ENCODE results near the gene APOC3.
"Not testable (repeated sequence)": the region's sequence is repeated elsewhere in the genome, so short reads cannot be mapped to it uniquely, and the experiment has no call there.

APOC3 gene

GRCh38 chr11:116831790-116832349 lies 2.2 kb downstream of the APOC3 start:
- no peak overlapping the region for H3K4me3 ChIP-seq (ENCODE audit: low read length)
- TF ChIP-seq, protein P1, sequence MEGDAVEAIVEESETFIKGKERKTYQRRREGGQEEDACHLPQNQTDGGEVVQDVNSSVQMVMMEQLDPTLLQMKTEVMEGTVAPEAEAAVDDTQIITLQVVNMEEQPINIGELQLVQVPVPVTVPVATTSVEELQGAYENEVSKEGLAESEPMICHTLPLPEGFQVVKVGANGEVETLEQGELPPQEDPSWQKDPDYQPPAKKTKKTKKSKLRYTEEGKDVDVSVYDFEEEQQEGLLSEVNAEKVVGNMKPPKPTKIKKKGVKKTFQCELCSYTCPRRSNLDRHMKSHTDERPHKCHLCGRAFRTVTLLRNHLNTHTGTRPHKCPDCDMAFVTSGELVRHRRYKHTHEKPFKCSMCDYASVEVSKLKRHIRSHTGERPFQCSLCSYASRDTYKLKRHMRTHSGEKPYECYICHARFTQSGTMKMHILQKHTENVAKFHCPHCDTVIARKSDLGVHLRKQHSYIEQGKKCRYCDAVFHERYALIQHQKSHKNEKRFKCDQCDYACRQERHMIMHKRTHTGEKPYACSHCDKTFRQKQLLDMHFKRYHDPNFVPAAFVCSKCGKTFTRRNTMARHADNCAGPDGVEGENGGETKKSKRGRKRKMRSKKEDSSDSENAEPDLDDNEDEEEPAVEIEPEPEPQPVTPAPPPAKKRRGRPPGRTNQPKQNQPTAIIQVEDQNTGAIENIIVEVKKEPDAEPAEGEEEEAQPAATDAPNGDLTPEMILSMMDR (IDR thresholded peaks at IDR 0.05; ENCODE audit: insufficient read depth, low read depth, low read length, missing control alignments): no peak
- no peak for DNase-seq (ENCODE audit: low read depth)

DNA sequence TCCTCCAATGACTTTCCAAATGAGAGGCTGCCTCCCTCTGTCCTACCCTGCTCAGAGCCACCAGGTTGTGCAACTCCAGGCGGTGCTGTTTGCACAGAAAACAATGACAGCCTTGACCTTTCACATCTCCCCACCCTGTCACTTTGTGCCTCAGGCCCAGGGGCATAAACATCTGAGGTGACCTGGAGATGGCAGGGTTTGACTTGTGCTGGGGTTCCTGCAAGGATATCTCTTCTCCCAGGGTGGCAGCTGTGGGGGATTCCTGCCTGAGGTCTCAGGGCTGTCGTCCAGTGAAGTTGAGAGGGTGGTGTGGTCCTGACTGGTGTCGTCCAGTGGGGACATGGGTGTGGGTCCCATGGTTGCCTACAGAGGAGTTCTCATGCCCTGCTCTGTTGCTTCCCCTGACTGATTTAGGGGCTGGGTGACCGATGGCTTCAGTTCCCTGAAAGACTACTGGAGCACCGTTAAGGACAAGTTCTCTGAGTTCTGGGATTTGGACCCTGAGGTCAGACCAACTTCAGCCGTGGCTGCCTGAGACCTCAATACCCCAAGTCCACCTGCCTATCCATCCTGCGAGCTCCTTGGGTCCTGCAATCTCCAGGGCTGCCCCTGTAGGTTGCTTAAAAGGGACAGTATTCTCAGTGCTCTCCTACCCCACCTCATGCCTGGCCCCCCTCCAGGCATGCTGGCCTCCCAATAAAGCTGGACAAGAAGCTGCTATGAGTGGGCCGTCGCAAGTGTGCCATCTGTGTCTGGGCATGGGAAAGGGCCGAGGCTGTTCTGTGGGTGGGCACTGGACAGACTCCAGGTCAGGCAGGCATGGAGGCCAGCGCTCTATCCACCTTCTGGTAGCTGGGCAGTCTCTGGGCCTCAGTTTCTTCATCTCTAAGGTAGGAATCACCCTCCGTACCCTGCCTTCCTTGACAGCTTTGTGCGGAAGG lies 2.9 kb downstream of the APOC3 start:
- DNase-seq (ENCODE audit: low read depth): no peak
- H3K4me3 ChIP-seq (ENCODE audit: low read length): no peak overlapping the region
- TF ChIP-seq, protein P1 (IDR thresholded peaks at IDR 0.05; ENCODE audit: insufficient read depth, low read depth, low read length, missing control alignments): no peak

DNA sequence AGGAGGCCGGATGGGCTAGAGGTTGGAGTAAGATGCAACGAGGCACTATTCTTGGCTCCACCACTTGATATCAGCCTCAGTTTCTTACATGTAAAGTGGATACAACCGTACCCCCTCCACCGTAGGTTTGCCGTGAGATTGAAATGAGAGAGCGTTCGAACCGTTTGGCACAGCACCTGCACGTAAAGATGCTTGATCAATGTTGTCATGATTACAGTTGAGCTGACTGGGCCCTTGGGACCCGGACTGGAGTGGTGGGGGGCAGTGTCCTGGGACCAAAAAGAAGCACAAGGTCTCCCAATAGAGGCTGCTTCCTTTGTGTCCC lies 3.7 kb downstream of the APOC3 start:
- no peak overlapping the region for H3K4me3 ChIP-seq (ENCODE audit: low read length)
- no peak for DNase-seq (ENCODE audit: low read depth)
- TF ChIP-seq, protein P1 (IDR thresholded peaks at IDR 0.05; ENCODE audit: insufficient read depth, low read depth, low read length, missing control alignments): no peak

DNA sequence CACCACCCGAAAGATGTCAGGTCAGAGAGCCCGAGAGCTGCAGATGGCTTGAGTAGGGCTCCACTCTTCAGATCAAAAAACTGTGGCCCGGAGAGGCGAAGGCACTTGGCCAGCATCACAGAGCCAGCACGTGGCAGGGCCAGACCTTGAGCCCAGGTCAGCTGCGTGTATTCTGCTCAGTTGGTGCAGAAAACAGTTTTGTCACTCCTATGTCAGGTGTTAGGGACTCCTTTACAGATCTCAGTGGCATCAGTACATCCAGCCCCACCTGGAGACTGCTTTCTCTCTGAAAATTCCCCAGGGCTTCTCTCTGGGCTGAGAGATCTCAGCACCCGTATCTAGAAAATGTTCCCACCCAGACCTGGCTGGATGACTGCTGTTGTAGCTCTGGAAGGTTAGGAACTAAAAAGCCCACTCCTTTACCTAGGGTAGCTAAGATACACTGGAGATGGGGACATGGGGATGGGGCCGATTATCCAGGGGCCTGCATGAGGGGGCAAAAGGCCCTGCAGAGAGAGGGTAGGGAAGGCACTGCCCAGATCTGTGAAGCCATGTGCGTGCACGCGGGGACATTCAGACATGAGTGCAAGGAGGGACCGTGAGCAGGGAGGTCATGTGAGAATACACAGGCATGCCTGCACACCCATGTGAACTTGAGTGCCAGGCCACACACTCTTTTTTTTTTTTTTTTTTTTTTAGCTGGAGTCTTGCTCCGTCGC lies 4.3 kb downstream of the APOC3 start:
- TF ChIP-seq, protein P1 (IDR thresholded peaks at IDR 0.05; ENCODE audit: insufficient read depth, low read depth, low read length, missing control alignments): no peak
- DNase-seq (ENCODE audit: low read depth): no peak
- H3K4me3 ChIP-seq (ENCODE audit: low read length): no peak overlapping the region

DNA sequence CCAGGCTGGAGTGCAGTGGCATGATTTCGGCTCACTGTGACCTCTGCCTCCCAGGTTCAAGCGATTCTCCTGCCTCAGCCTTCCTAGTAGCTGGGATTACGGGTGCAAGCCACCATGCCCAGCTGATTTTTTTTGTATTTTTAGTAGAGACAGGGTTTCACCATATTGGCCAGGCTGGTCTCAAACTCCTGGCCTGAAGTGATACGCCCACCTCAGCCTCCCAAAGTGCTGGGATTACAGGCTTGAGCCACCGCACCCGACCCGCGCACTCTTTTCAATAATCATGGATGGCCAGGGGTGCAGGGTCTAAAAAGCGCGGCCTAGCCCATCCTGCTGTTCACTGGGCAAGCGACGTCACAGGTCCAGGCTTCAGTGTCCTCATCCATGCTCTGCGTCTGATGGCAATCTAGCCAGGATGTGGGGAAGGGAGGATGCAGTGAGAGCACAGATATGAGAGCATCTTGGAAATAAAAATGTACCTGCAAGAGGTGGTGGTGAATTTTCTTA lies 4.9 kb downstream of the APOC3 start:
- DNase-seq (ENCODE audit: low read depth); H3K4me3 ChIP-seq (ENCODE audit: low read length): not testable (repeated sequence)

- H3K4me3 ChIP-seq (ENCODE audit: low read length): no peak overlapping the region
- TF ChIP-seq, protein P1 (IDR thresholded peaks at IDR 0.05; ENCODE audit: insufficient read depth, low read depth, low read length, missing control alignments): no peak
- no peak for DNase-seq (ENCODE audit: low read depth)
Observed at GRCh38 chr11:116835042-116835772, 5.5 kb downstream of the APOC3 start.

Data from epithelial cell of esophagus (primary cell).